Measurements from ENCODE around the gene XRCC3. TPM values are rescaled to one million over a fixed set of nuclear protein-coding genes. Genes with fewer than 3 reads are reported as not detected.

The XRCC3 gene
- total RNA-seq, 1 experiment from 2014 or later: 46.7 TPM

DNA sequence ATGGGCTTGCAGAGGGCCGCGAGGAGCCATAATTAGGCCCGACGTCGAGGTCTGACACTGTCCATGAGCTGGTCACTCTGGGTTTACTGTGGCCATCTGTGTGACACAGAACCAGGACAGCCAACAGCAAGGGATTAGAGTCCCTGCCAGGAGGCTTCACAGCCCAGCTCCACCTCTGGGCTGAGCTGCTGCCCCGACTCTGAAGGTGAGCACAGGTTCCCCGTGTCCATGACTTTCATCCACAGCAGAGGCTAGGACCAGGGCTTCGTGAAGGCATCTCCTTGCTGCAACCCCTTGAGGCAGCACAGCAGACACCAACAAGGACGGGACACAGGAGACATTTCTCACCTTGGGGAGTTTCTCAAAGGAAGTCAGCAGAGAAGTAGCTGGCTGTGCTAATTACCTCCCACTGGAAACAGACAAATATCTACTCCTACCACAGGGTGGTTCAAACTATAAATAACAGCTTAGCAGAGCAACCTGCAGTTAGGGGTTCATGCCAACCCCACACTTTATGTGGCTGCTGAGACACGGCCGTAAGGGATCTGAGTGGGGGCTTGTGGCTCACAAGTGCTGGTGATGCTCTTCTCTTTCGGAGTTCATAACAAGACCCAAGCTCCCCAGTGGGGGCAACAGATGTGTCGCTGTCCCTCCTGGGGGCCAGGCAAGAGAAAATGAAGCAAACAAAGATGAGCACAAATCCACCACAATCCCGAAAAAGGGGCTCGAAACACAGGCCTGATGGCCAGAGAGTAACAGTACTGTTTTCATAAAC lies 29.6 kb upstream of the XRCC3 start:
- TF ChIP-seq IRF2 (CRISPR knock-in tag; IDR thresholded peaks at IDR 0.05; ENCODE audit: borderline replicate concordance, low read depth) (no peak), NR2C2 (CRISPR knock-in tag; IDR thresholded peaks at IDR 0.05) (no peak), GRHL2 (CRISPR knock-in tag; IDR thresholded peaks at IDR 0.05; ENCODE audit: insufficient replicate concordance, severe bottlenecking) (no peak), CREB1 (CRISPR knock-in tag; IDR thresholded peaks at IDR 0.05) (no peak), EMX1 (CRISPR knock-in tag; IDR thresholded peaks at IDR 0.05) (no peak), TCF7 (CRISPR knock-in tag; IDR thresholded peaks at IDR 0.05; ENCODE audit: low read depth) (no peak), PRRX2 (CRISPR knock-in tag; IDR thresholded peaks at IDR 0.05) (no peak), ZNF423 (CRISPR knock-in tag; IDR thresholded peaks at IDR 0.05) (no peak), ZNF263 (CRISPR knock-in tag; IDR thresholded peaks at IDR 0.05; ENCODE audit: low read depth) (no peak), FOXJ3 (CRISPR knock-in tag; IDR thresholded peaks at IDR 0.05; ENCODE audit: borderline replicate concordance) (no peak), CREM (CRISPR knock-in tag; IDR thresholded peaks at IDR 0.05) (no peak), TEAD4 (CRISPR knock-in tag; IDR thresholded peaks at IDR 0.05) (no peak), RELA (CRISPR knock-in tag; IDR thresholded peaks at IDR 0.05; ENCODE audit: borderline replicate concordance) (no peak), RORB (CRISPR knock-in tag; IDR thresholded peaks at IDR 0.05) (no peak)
- TF ChIP-seq, protein P1, sequence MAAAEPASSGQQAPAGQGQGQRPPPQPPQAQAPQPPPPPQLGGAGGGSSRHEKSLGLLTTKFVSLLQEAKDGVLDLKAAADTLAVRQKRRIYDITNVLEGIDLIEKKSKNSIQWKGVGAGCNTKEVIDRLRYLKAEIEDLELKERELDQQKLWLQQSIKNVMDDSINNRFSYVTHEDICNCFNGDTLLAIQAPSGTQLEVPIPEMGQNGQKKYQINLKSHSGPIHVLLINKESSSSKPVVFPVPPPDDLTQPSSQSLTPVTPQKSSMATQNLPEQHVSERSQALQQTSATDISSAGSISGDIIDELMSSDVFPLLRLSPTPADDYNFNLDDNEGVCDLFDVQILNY (CRISPR knock-in tag; IDR thresholded peaks at IDR 0.05): no peak
- TF ChIP-seq, protein P2, sequence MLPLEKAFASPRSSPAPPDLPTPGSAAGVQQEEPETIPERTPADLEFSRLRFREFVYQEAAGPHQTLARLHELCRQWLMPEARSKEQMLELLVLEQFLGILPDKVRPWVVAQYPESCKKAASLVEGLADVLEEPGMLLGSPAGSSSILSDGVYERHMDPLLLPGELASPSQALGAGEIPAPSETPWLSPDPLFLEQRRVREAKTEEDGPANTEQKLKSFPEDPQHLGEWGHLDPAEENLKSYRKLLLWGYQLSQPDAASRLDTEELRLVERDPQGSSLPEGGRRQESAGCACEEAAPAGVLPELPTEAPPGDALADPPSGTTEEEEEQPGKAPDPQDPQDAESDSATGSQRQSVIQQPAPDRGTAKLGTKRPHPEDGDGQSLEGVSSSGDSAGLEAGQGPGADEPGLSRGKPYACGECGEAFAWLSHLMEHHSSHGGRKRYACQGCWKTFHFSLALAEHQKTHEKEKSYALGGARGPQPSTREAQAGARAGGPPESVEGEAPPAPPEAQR (CRISPR knock-in tag; IDR thresholded peaks at IDR 0.05): no peak
- TF ChIP-seq, protein P3, sequence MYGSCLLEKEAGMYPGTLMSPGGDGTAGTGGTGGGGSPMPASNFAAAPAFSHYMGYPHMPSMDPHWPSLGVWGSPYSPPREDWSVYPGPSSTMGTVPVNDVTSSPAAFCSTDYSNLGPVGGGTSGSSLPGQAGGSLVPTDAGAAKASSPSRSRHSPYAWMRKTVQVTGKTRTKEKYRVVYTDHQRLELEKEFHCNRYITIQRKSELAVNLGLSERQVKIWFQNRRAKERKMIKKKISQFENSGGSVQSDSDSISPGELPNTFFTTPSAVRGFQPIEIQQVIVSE (CRISPR knock-in tag; IDR thresholded peaks at IDR 0.05; ENCODE audit: borderline replicate concordance): no peak
- TF ChIP-seq, protein P4, sequence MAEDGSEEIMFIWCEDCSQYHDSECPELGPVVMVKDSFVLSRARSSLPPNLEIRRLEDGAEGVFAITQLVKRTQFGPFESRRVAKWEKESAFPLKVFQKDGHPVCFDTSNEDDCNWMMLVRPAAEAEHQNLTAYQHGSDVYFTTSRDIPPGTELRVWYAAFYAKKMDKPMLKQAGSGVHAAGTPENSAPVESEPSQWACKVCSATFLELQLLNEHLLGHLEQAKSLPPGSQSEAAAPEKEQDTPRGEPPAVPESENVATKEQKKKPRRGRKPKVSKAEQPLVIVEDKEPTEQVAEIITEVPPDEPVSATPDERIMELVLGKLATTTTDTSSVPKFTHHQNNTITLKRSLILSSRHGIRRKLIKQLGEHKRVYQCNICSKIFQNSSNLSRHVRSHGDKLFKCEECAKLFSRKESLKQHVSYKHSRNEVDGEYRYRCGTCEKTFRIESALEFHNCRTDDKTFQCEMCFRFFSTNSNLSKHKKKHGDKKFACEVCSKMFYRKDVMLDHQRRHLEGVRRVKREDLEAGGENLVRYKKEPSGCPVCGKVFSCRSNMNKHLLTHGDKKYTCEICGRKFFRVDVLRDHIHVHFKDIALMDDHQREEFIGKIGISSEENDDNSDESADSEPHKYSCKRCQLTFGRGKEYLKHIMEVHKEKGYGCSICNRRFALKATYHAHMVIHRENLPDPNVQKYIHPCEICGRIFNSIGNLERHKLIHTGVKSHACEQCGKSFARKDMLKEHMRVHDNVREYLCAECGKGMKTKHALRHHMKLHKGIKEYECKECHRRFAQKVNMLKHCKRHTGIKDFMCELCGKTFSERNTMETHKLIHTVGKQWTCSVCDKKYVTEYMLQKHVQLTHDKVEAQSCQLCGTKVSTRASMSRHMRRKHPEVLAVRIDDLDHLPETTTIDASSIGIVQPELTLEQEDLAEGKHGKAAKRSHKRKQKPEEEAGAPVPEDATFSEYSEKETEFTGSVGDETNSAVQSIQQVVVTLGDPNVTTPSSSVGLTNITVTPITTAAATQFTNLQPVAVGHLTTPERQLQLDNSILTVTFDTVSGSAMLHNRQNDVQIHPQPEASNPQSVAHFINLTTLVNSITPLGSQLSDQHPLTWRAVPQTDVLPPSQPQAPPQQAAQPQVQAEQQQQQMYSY (CRISPR knock-in tag; IDR thresholded peaks at IDR 0.05): no peak
- Mint-ChIP-seq H3K27me3 (ENCODE audit: low read depth) (no peaks in the 10 kb centered on the region), H3K4me3 (no peak overlapping the region), H3K4me1 (peaks cover 8% of the 10 kb centered on the region), H3K9me3 (no peaks in the 10 kb centered on the region), H3K27ac (peak overlapping the region; percentile 45; the same call in 1 of the 2 replicates), H3K36me3 (peaks cover 4% of the 10 kb centered on the region)
- POLR2A ChIA-PET: interaction anchor here (0.8 kb wide), 1 partner anchor 29 kb away, joined by 3 read pairs; the partner anchor contains the start of genes XRCC3 and ZFYVE21
- CTCF ChIA-PET: no interaction called here
- ATAC-seq (no peak), DNase-seq (ENCODE audit: low spot score) (no peak)

DNA sequence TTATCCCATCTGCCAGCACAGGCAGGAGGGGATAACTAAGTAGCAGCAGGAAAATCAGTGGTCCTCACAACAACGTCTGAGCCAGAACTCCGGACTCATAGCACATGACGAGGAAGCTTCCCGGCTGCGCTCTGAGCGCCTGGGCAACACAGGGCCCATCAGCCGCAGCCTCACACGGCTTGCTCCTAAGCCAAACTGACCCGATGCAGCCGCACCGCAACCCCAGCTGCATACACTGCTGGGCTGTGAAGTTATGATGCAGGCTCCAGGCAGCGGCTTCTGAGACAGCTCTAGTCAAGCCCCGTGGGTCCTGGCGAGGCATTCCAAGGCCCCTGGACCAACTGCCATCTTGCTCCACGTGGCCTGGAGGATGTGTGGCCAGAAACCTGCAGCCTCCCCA lies 28.4 kb upstream of the XRCC3 start:
- Mint-ChIP-seq H3K27ac (peak overlapping the region; percentile 60; the same call in 1 of the 2 replicates), H3K27me3 (ENCODE audit: low read depth) (no peaks in the 10 kb centered on the region), H3K9me3 (no peaks in the 10 kb centered on the region), H3K4me3 (no peak overlapping the region), H3K36me3 (peaks cover 8% of the 10 kb centered on the region), H3K4me1 (peaks cover 11% of the 10 kb centered on the region)
- DNase-seq (ENCODE audit: low spot score) (no peak), ATAC-seq (no peak)
- ChIA-PET POLR2A (no interaction called here), CTCF (interaction anchor here (0.5 to 1.8 kb wide), 2 partner anchors 157 to 181 kb away, joined by 4 to 6 read pairs; no protein-coding TSS in a partner anchor)
- no peak for TF ChIP-seq JAZF1 (CRISPR knock-in tag; IDR thresholded peaks at IDR 0.05)
- TF ChIP-seq NR1H2 (CRISPR knock-in tag; IDR thresholded peaks at IDR 0.05): no peak
- TF ChIP-seq FOXK1 (CRISPR knock-in tag; IDR thresholded peaks at IDR 0.05): no peak

Measured in WTC11 (cell line).